SK-N-SH (cell line): ENCODE results near the gene ITGA6. TPM values are rescaled to one million over a fixed set of nuclear protein-coding genes. Genes with fewer than 3 reads are reported as not detected.
A peak's percentile ranks its signal among the peaks of the same experiment; 100 is the strongest.

ENCODE experiments used
- CTCF ChIA-PET: fragments of 300-600, 350-600 bp; formaldehyde crosslinking; extraction: SDS; loops from one replicate; lab custom pipeline; 2021; lab: Yijun Ruan, JAX
- POLR2A ChIA-PET: fragments of 350-600 bp; sonication (Branson Sonifier 250); formaldehyde crosslinking; extraction: SDS; loops from one replicate; lab custom pipeline; 2020; ENCODE audit warnings: antibody characterized with exemption, inconsistent platforms; lab: Yijun Ruan, JAX
- DNase-seq: peaks from one replicate; pipeline ENCODE4 v3.0.0; 2012
- H2AFZ ChIP-seq: fragments of 200-600 bp; sonication (generic); 2 replicates; pipeline ENCODE4 v1.8.1; 2016; ENCODE audit warnings: antibody characterized with exemption, mild to moderate bottlenecking, low read depth
- H3F3A ChIP-seq: fragments of 200-600 bp; sonication (generic); replicated peaks from 2 replicates; pipeline ENCODE3; 2016; ENCODE audit warnings: antibody characterized with exemption, mild to moderate bottlenecking; ENCODE audit not compliant: insufficient read depth
- H3K27ac ChIP-seq, 2 experiments: fragments of 200-500 bp in 1 of 2; fragments of 200-600 bp in 1 of 2; sonication (Bioruptor generic) in 1 of 2; sonication (generic), shearing (Covaris generic) in 1 of 2; 2 replicates each; pipeline versions ENCODE4 v1.5.1 to v1.6.1; 2014 to 2016; ENCODE audit warnings: low read depth in 2 of 2, inconsistent platforms in 1 of 2, low read length in 1 of 2, mild to moderate bottlenecking in 1 of 2, mixed read lengths in 1 of 2
- H3K27me3 ChIP-seq: fragments of 200-600 bp; sonication (generic), shearing (Covaris generic); 2 replicates; pipeline ENCODE4 v1.6.1; 2016; ENCODE audit warnings: mixed run types; ENCODE audit not compliant: insufficient read depth
- H3K36me3 ChIP-seq, 2 experiments: fragments of 200-500 bp in 1 of 2; fragments of 200-600 bp in 1 of 2; sonication (Bioruptor generic) in 1 of 2; sonication (generic) in 1 of 2; replicated peaks in 1 of 2; 2 replicates each; pipeline versions ENCODE3 to v1.5.1; 2014 to 2016; ENCODE audit warnings: low read length in 1 of 2, mild to moderate bottlenecking in 1 of 2; ENCODE audit not compliant: insufficient read depth in 2 of 2, control insufficient read depth in 1 of 2
- H3K4me1 ChIP-seq, 2 experiments: fragments of 200-500 bp in 1 of 2; fragments of 200-600 bp in 1 of 2; sonication (Bioruptor generic) in 1 of 2; sonication (generic), shearing (Covaris generic) in 1 of 2; 2 replicates each; pipeline versions ENCODE4 v1.5.1 to v1.6.1; 2014 to 2016; ENCODE audit warnings: low read depth in 1 of 2, low read length in 1 of 2, mixed run types in 1 of 2; ENCODE audit not compliant: insufficient read depth in 2 of 2, control insufficient read depth in 1 of 2
- H3K4me2 ChIP-seq: fragments of 200-600 bp; sonication (generic), shearing (Covaris generic); 2 replicates; pipeline ENCODE4 v1.6.1; 2017; ENCODE audit warnings: mixed run types
- H3K4me3 ChIP-seq, 2 experiments: fragments of 200-500 bp in 1 of 2; fragments of 200-600 bp in 1 of 2; sonication (Bioruptor generic) in 1 of 2; sonication (generic), shearing (Covaris generic) in 1 of 2; 2 replicates each; pipeline versions ENCODE4 v1.5.1 to v1.8.1; 2014 to 2016; ENCODE audit warnings: low read depth in 2 of 2, inconsistent platforms in 1 of 2, low read length in 1 of 2, mild to moderate bottlenecking in 1 of 2, mixed read lengths in 1 of 2, moderate library complexity in 1 of 2
- H3K79me2 ChIP-seq: fragments of 200-600 bp; sonication (generic); 2 replicates; pipeline ENCODE4 v1.8.1; 2017; ENCODE audit warnings: mild to moderate bottlenecking; ENCODE audit not compliant: insufficient read depth
- H3K9ac ChIP-seq: fragments of 200-600 bp; sonication (generic); 2 replicates; pipeline ENCODE4 v1.6.1; 2017; ENCODE audit warnings: mixed run types
- H3K9me2 ChIP-seq: fragments of 200-600 bp; sonication (generic); 2 replicates; pipeline ENCODE4 v1.6.1; 2017; ENCODE audit warnings: mixed run types
- H3K9me3 ChIP-seq: fragments of 200-600 bp; sonication (generic); 2 replicates; pipeline ENCODE4 v1.6.1; 2017; ENCODE audit warnings: mixed run types, mild to moderate bottlenecking, moderate library complexity
- H4K20me1 ChIP-seq: fragments of 200-600 bp; sonication (generic); 2 replicates; pipeline ENCODE4 v1.6.1; 2017; ENCODE audit warnings: mild to moderate bottlenecking, mixed run types; ENCODE audit not compliant: insufficient read depth
- CHD2 ChIP-seq: fragments of 150-350 bp; IDR thresholded peaks from 2 replicates; pipeline ENCODE4 v1.6.1; 2018; ENCODE audit warnings: low read length; ENCODE audit not compliant: partially characterized antibody
- EZH2phosphoT487 ChIP-seq: fragments of 200-600 bp; sonication (generic); IDR thresholded peaks from 2 replicates; pipeline ENCODE4 v1.6.1; 2017; ENCODE audit warnings: low read depth, mixed run types, mild to moderate bottlenecking, antibody characterized with exemption, moderate library complexity, borderline replicate concordance
- FOSL2 ChIP-seq: IDR thresholded peaks from 2 replicates; pipeline ENCODE4 v1.4.0; 2012; ENCODE audit warnings: low read depth, mild to moderate bottlenecking, moderate library complexity, borderline replicate concordance
- MXI1 ChIP-seq: IDR thresholded peaks from 2 replicates; pipeline ENCODE4 v1.6.1; 2012; ENCODE audit warnings: mild to moderate bottlenecking, low read depth, low read length, improper control_type of control experiment
- NFIC ChIP-seq: IDR thresholded peaks from 2 replicates; pipeline ENCODE4 v1.4.0; 2012; ENCODE audit warnings: borderline replicate concordance
- NRF1 ChIP-seq: IDR thresholded peaks from 2 replicates; pipeline ENCODE4 v1.6.1; 2012; ENCODE audit warnings: low read depth, mild to moderate bottlenecking, low read length
- RAD21 ChIP-seq: IDR thresholded peaks from 2 replicates; pipeline ENCODE4 v1.6.1; 2012; ENCODE audit warnings: mild to moderate bottlenecking, low read length
- RCOR1 ChIP-seq: fragments of 150-350 bp; IDR thresholded peaks from 2 replicates; pipeline ENCODE4 v1.6.1; 2017; ENCODE audit warnings: antibody characterized with exemption, low read length
- RFX5 ChIP-seq: IDR thresholded peaks from 2 replicates; pipeline ENCODE4 v1.6.1; 2012; ENCODE audit warnings: mild to moderate bottlenecking, improper control_type of control experiment, low read length
- RXRA ChIP-seq: IDR thresholded peaks from 2 replicates; pipeline ENCODE4 v1.4.0; 2012; ENCODE audit warnings: low read depth, mild to moderate bottlenecking, borderline replicate concordance
- SIN3A ChIP-seq: IDR thresholded peaks from 2 replicates; pipeline ENCODE4 v1.6.1; 2012; ENCODE audit warnings: low read depth, mild to moderate bottlenecking, low read length, moderate library complexity, borderline replicate concordance
- TAF1 ChIP-seq: IDR thresholded peaks from 2 replicates; pipeline ENCODE4 v1.6.1; 2012; ENCODE audit warnings: low read depth, mild to moderate bottlenecking, low read length, moderate library complexity, borderline replicate concordance
- WGBS: methylation state at CpG from one replicate; pipeline ENCODE4 v1.1.6; 2017; ENCODE audit warnings: low lambda C conversion rate; 5-methylcytosine and 5-hydroxymethylcytosine counted together
- polyA plus RNA-seq, 3 experiments: library from polyadenylated mRNA; depleted of rRNA; stranded (reverse); fragments of >200 nt; gene quantifications; 2 replicates each; pipeline ENCODE4 v1.2.3, GENCODE V29; 2012
- TF ChIP-seq, protein P1 (sequence below): IDR thresholded peaks from 2 replicates; pipeline ENCODE4 v1.4.0; 2012; ENCODE audit warnings: low read depth, borderline replicate concordance
- TF ChIP-seq, protein P2 (sequence below): fragments of 150-350 bp; IDR thresholded peaks from 2 replicates; pipeline ENCODE4 v1.6.1; 2016; ENCODE audit warnings: mild to moderate bottlenecking, low read depth, low read length
- TF ChIP-seq, protein P3 (sequence below): fragments of 200-600 bp; sonication (generic); IDR thresholded peaks from 2 replicates; pipeline ENCODE4 v1.6.1; 2017; ENCODE audit warnings: antibody characterized with exemption, mild to moderate bottlenecking, moderate library complexity
- TF ChIP-seq, protein P4 (sequence below): fragments of 150-350 bp; IDR thresholded peaks from 2 replicates; pipeline ENCODE4 v1.6.1; 2017; ENCODE audit warnings: antibody characterized with exemption, low read length, low read depth, borderline replicate concordance

The ITGA6 gene
- polyA plus RNA-seq, 1 of the 3 experiments (the other 2 are of a cell fraction): 26.0 TPM

DNA sequence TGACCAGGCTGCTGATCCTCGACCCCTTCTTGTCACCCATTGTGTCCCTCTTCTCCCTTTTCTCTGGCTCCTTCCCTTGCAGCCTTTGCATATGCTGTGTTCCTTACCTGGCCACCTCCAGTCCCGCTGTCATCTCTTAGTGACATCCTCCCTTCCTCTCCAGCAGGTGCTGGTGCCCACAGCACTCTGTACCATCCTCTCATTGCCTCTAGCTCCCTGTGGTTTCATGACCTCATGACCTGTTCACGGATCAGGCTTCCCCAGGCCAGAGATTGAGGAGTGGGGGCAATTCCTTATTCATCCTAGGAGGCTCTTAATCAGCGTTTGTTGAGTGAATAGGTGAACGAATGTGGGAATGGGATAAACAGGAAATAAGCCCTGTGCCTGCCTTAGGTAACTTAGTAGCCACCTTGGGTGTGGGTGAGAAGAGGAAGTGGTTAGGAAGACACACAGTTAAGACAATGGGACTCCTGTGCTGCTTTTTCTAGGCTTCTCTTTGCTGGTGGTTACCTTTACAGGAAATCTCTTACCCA, 35.5 kb downstream of the ITGA6 start:
- Histone ChIP-seq H2AFZ (no peak overlapping the region), H4K20me1 (no peaks in the 10 kb centered on the region), H3F3A (peaks cover 14% of the 10 kb centered on the region), H3K79me2 (peaks cover 66% of the 10 kb centered on the region), H3K9me2 (no peaks in the 10 kb centered on the region), H3K27ac (no peak overlapping the region), H3K4me2 (no peak overlapping the region), H3K9ac (no peak overlapping the region), H3K27me3 (no peaks in the 10 kb centered on the region), H3K9me3 (no peaks in the 10 kb centered on the region), H3K4me3 (no peak overlapping the region), H3K36me3 (peaks cover 0 to under 1% of the 10 kb centered on the region in 2 experiments), H3K4me1 (peaks cover 6 to 11% of the 10 kb centered on the region in 2 experiments; a peak in 3 of 4 replicates)
- no peak for DNase-seq
- WGBS: 80% methylated on average over 5 of the region's 5 CpGs
- ChIA-PET CTCF (interaction anchor here (0.9 to 12.4 kb wide), 35 partner anchors 9 to 888 kb away, joined by 3 to 346 read pairs (median 7); partner anchors contain the start of genes DLX2 and ITGA6), POLR2A (no interaction called here)
- TF ChIP-seq, protein P1, sequence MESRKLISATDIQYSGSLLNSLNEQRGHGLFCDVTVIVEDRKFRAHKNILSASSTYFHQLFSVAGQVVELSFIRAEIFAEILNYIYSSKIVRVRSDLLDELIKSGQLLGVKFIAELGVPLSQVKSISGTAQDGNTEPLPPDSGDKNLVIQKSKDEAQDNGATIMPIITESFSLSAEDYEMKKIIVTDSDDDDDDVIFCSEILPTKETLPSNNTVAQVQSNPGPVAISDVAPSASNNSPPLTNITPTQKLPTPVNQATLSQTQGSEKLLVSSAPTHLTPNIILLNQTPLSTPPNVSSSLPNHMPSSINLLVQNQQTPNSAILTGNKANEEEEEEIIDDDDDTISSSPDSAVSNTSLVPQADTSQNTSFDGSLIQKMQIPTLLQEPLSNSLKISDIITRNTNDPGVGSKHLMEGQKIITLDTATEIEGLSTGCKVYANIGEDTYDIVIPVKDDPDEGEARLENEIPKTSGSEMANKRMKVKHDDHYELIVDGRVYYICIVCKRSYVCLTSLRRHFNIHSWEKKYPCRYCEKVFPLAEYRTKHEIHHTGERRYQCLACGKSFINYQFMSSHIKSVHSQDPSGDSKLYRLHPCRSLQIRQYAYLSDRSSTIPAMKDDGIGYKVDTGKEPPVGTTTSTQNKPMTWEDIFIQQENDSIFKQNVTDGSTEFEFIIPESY: no peak
- no peak for TF ChIP-seq NFIC
- TF ChIP-seq, protein P2, sequence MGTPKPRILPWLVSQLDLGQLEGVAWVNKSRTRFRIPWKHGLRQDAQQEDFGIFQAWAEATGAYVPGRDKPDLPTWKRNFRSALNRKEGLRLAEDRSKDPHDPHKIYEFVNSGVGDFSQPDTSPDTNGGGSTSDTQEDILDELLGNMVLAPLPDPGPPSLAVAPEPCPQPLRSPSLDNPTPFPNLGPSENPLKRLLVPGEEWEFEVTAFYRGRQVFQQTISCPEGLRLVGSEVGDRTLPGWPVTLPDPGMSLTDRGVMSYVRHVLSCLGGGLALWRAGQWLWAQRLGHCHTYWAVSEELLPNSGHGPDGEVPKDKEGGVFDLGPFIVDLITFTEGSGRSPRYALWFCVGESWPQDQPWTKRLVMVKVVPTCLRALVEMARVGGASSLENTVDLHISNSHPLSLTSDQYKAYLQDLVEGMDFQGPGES: no peak
- no peak for TF ChIP-seq FOSL2
- TF ChIP-seq RAD21: no peak
- TF ChIP-seq CHD2: no peak
- no peak for TF ChIP-seq NRF1
- TF ChIP-seq SIN3A: no peak
- TF ChIP-seq EZH2phosphoT487: no peak
- no peak for TF ChIP-seq RCOR1
- TF ChIP-seq RXRA: no peak
- no peak for TF ChIP-seq RFX5

DNA sequence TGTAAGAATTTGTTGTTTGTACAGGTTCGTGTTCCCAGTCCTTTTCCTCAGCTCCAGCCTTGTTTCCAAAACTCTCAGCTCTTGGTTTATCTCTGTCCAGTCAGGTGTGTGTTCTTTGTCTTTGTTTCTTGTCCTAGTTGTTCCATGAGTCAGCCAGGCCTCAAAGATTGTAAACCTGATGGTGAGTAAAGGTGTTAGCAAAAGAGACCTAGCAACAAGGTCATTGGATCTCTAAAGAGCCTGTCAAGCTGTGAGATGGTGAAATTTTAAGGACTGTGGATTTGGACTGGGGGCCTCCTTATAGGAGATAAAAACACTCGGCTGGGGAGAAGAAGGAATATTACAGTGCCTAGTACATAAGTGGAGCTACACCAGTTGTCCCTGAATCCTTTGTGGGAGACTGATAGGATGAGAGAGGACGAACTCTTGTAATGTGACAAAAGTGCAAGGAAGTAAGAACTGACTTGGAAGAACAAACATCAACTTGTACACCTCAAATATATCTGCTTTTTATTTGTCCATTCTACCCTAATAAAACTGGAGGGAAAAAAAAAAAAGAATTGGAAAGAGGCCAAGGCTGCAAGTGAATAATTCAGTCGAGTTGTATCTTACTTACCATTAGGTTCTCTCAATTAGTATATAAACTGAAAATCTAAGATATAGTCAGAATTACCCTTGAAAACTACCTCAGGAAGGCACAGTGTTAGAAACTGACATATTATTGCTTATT, 37.2 kb downstream of the ITGA6 start:
- peaks cover 2 to 9% of the 10 kb centered on the region in 2 experiments for H3K36me3 ChIP-seq
- TF ChIP-seq, protein P3, sequence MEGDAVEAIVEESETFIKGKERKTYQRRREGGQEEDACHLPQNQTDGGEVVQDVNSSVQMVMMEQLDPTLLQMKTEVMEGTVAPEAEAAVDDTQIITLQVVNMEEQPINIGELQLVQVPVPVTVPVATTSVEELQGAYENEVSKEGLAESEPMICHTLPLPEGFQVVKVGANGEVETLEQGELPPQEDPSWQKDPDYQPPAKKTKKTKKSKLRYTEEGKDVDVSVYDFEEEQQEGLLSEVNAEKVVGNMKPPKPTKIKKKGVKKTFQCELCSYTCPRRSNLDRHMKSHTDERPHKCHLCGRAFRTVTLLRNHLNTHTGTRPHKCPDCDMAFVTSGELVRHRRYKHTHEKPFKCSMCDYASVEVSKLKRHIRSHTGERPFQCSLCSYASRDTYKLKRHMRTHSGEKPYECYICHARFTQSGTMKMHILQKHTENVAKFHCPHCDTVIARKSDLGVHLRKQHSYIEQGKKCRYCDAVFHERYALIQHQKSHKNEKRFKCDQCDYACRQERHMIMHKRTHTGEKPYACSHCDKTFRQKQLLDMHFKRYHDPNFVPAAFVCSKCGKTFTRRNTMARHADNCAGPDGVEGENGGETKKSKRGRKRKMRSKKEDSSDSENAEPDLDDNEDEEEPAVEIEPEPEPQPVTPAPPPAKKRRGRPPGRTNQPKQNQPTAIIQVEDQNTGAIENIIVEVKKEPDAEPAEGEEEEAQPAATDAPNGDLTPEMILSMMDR: no peak
- TF ChIP-seq EZH2phosphoT487 (no peak), TAF1 (no peak), MXI1 (no peak), NFIC (0 out of 2 replicates have a peak, but pooled peaks have one; percentile 16)
- TF ChIP-seq, protein P4, sequence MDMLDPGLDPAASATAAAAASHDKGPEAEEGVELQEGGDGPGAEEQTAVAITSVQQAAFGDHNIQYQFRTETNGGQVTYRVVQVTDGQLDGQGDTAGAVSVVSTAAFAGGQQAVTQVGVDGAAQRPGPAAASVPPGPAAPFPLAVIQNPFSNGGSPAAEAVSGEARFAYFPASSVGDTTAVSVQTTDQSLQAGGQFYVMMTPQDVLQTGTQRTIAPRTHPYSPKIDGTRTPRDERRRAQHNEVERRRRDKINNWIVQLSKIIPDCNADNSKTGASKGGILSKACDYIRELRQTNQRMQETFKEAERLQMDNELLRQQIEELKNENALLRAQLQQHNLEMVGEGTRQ: no peak
- H3K4me3 ChIP-seq: no peak overlapping the region
- no peaks in the 10 kb centered on the region for H4K20me1 ChIP-seq
- H3K4me1 ChIP-seq: peaks cover 0 to 6% of the 10 kb centered on the region in 2 experiments; a peak in 3 of 4 replicates
- H3K79me2 ChIP-seq: peaks cover 53% of the 10 kb centered on the region
- DNase-seq: no peak
- H3K9me2 ChIP-seq: no peaks in the 10 kb centered on the region
- no peak overlapping the region; the same call in 1 of the 2 replicates for H3K9ac ChIP-seq
- ChIA-PET POLR2A (no interaction called here), CTCF (interaction anchor here (0.6 to 12.4 kb wide), 24 partner anchors 9 to 891 kb away, joined by 3 to 346 read pairs (median 8); partner anchors contain the start of genes DLX2 and ITGA6)
- no peaks in the 10 kb centered on the region for H3K9me3 ChIP-seq
- H3F3A ChIP-seq: peaks cover 11% of the 10 kb centered on the region
- 0 out of 4 replicates have a peak overlapping the region, but pooled peaks of 1 of the 2 experiments have one; percentile 42 for H3K27ac ChIP-seq
- no peaks in the 10 kb centered on the region for H3K27me3 ChIP-seq
- 80% methylated on average over 4 of the region's 4 CpGs for WGBS
- no peak overlapping the region; the same call in 1 of the 2 replicates for H3K4me2 ChIP-seq
- H2AFZ ChIP-seq: no peak overlapping the region
